ENCODE data around the gene DLG1. TPM values are rescaled to one million over a fixed set of nuclear protein-coding genes. Genes with fewer than 3 reads are reported as not detected.

Gene DLG1
- total and polyA plus RNA-seq, 2 of the 4 experiments (the other 2 are of a cell fraction): 21.2 to 57.7 TPM

DNA sequence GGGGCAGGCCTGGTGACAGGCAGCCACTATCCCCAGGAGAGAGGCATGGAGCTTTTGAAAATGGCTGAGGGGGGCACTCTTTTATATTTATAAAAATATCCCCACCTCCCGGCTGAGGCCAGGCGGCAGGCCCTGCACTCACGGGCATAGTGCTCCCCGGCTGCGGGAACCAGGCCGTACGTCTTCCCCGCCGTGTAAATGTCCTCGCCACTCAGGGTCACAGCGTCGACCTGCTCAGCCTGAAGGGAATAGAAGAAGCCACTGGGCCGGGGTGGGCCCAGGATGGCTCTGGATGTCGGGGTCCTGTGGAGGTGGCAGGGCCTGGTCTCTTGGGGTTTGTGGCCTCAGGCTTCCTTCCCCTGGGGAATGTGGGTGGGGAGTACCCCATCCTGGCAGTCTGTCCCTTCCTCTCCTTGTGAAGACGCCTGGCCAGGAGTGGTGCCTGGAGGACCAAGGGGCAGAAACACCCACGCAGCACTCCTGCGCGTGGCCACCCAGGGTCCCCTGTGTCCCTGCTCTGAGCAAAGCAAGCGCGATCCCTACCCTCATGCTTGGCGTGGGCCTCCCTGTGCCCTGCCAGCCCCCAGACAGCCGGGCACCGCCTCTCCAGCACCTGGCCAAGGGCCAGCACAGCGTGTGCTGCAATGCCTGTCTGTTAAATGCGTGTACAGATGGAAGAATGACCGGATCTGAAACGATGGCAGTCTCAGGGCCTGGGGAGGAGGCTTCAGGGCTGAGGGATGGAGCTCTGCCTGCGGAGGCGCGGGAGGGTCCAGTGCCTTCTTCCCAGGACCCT, 287.7 kb downstream of the DLG1 start:
- Histone ChIP-seq H3K4me1 (ENCODE audit: control insufficient read depth, insufficient read depth, low read length) (no peaks in the 10 kb centered on the region), H3K4me2 (ENCODE audit: low read depth, low read length) (no peak overlapping the region), H3K27me3 (ENCODE audit: control insufficient read depth, insufficient read depth, low read length) (peaks cover 15% of the 10 kb centered on the region), H3K4me3 (ENCODE audit: insufficient read depth, low read depth, low read length) (no peak overlapping the region), H3K23ac (ENCODE audit: low read depth, low read length) (no peak overlapping the region), H2BK120ac (ENCODE audit: low read depth, low read length) (no peak overlapping the region), H2BK5ac (ENCODE audit: low read depth, low read length, poor library complexity, severe bottlenecking) (no peak overlapping the region), H3K56ac (ENCODE audit: extremely low read depth, insufficient read depth, low read length) (no peak overlapping the region), H3K9me3 (ENCODE audit: control insufficient read depth, insufficient read depth, low read length) (peaks cover 2% of the 10 kb centered on the region; the same call in 1 of the 2 replicates), H3K4ac (ENCODE audit: low read depth, low read length) (no peak overlapping the region), H3K27ac (ENCODE audit: insufficient read depth, low read length) (no peak overlapping the region), H4K8ac (ENCODE audit: low read depth in 2 of 2, low read length in 2 of 2) (no peak overlapping the region), H2AFZ (replicated peaks; ENCODE audit: low read length, poor library complexity) (no peak overlapping the region), H4K20me1 (ENCODE audit: insufficient read depth, low read length) (no peaks in the 10 kb centered on the region), H3K79me1 (ENCODE audit: low read depth in 1 of 2, low read length in 2 of 2) (no peaks in the 10 kb centered on the region), H3K9me1 (ENCODE audit: insufficient read depth, low read length) (no peaks in the 10 kb centered on the region), H2AK5ac (ENCODE audit: low read depth, low read length) (no peak overlapping the region), H2AK9ac (replicated peaks; ENCODE audit: low read depth, low read length, poor library complexity) (no peak overlapping the region), H2BK20ac (ENCODE audit: low read depth, low read length) (no peak overlapping the region), H3K18ac (ENCODE audit: low read depth, low read length) (no peak overlapping the region), H4K91ac (ENCODE audit: insufficient read depth, low read depth, low read length) (no peak overlapping the region), H3K14ac (replicated peaks; ENCODE audit: low read depth, low read length) (no peak overlapping the region), H3K9ac (ENCODE audit: low read depth, low read length) (no peak overlapping the region), H4K5ac (ENCODE audit: low read depth, low read length) (no peak overlapping the region), H3K36me3 (ENCODE audit: control insufficient read depth, insufficient read depth, low read length) (no peaks in the 10 kb centered on the region), H2BK15ac (ENCODE audit: low read depth, low read length) (no peak overlapping the region)
- intact Hi-C loops (cut with micrococcal nuclease) (no loop called here), in situ Hi-C loops (cut with MboI; ENCODE audit: low sequenced_read_pairs) (no loop called here), dilution Hi-C loops (cut with HindIII; ENCODE audit: low sequenced_read_pairs, unreplicated experiment) (no loop called here)
- POLR2A ChIA-PET (ENCODE audit: unreplicated experiment): no interaction called here
- CTCF ChIA-PET: no interaction called here
- 100% methylated on average over 3 of the region's 30 CpGs; no CpG with 5 or more reads in 1 of the 2 experiments for WGBS, 2 experiments (ENCODE audit: extremely low coverage in 2 of 2, insufficient read length in 1 of 2)
- no peak for DNase-seq
- ATAC-seq (ENCODE audit: low read depth): no peak
- no TSS peak for BruUV-seq (replicated peaks)
- no peak for TF ChIP-seq BHLHE40 (IDR thresholded peaks at IDR 0.05; ENCODE audit: low read depth, low read length)
- TF ChIP-seq SMC3 (IDR thresholded peaks at IDR 0.05; ENCODE audit: low read depth, low read length): no peak
- TF ChIP-seq, protein P1, sequence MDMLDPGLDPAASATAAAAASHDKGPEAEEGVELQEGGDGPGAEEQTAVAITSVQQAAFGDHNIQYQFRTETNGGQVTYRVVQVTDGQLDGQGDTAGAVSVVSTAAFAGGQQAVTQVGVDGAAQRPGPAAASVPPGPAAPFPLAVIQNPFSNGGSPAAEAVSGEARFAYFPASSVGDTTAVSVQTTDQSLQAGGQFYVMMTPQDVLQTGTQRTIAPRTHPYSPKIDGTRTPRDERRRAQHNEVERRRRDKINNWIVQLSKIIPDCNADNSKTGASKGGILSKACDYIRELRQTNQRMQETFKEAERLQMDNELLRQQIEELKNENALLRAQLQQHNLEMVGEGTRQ (IDR thresholded peaks at IDR 0.05; ENCODE audit: low read depth, low read length): no peak
- no peak for TF ChIP-seq FOS (IDR thresholded peaks at IDR 0.05; ENCODE audit: low read depth, low read length)
- no peak for TF ChIP-seq MXI1 (IDR thresholded peaks at IDR 0.05; ENCODE audit: borderline replicate concordance, low read depth, low read length)
- TF ChIP-seq, protein P2, sequence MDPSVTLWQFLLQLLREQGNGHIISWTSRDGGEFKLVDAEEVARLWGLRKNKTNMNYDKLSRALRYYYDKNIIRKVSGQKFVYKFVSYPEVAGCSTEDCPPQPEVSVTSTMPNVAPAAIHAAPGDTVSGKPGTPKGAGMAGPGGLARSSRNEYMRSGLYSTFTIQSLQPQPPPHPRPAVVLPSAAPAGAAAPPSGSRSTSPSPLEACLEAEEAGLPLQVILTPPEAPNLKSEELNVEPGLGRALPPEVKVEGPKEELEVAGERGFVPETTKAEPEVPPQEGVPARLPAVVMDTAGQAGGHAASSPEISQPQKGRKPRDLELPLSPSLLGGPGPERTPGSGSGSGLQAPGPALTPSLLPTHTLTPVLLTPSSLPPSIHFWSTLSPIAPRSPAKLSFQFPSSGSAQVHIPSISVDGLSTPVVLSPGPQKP (IDR thresholded peaks at IDR 0.05; ENCODE audit: borderline replicate concordance, low read depth, low read length): no peak
- no peak for TF ChIP-seq CEBPB (IDR thresholded peaks at IDR 0.05; ENCODE audit: low read depth, low read length)
- TF ChIP-seq POLR2A (IDR thresholded peaks at IDR 0.05; ENCODE audit: low read depth, low read length): no peak
- no peak for TF ChIP-seq MAFK (IDR thresholded peaks at IDR 0.05; ENCODE audit: low read depth, low read length)
- TF ChIP-seq MAZ (IDR thresholded peaks at IDR 0.05; ENCODE audit: borderline replicate concordance, low read depth, low read length): no peak
- no peak for TF ChIP-seq CHD1 (IDR thresholded peaks at IDR 0.05; ENCODE audit: low read depth, low read length)
- TF ChIP-seq, protein P3, sequence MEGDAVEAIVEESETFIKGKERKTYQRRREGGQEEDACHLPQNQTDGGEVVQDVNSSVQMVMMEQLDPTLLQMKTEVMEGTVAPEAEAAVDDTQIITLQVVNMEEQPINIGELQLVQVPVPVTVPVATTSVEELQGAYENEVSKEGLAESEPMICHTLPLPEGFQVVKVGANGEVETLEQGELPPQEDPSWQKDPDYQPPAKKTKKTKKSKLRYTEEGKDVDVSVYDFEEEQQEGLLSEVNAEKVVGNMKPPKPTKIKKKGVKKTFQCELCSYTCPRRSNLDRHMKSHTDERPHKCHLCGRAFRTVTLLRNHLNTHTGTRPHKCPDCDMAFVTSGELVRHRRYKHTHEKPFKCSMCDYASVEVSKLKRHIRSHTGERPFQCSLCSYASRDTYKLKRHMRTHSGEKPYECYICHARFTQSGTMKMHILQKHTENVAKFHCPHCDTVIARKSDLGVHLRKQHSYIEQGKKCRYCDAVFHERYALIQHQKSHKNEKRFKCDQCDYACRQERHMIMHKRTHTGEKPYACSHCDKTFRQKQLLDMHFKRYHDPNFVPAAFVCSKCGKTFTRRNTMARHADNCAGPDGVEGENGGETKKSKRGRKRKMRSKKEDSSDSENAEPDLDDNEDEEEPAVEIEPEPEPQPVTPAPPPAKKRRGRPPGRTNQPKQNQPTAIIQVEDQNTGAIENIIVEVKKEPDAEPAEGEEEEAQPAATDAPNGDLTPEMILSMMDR (conservative IDR thresholded peaks at IDR 0.05; ENCODE audit: low read depth, low read length): no peak

Data from IMR-90 (cell line).